HG03354 (cell line): Measurements from ENCODE around the gene GNA12.

Experiments
- ATAC-seq: cut with Tn5 transposase; IDR thresholded peaks from one replicate; pipeline ENCODE4 v1.9.1; 2021; ENCODE audit warnings: mild to moderate bottlenecking; ENCODE audit not compliant: unreplicated experiment, poor library complexity, severe bottlenecking

GNA12 gene

GRCh38 chr7:2844153-2845033 is at the start of gene GNA12:
GNA12 (minus strand) TSS chr7:2844308; CDS start chr7:2844161, 147 bp downstream.
- peak; percentile 97 for ATAC-seq

- peak; percentile 27 for ATAC-seq
These were observed 49.3 kb upstream of the GNA12 start for GRCh38 chr7:2893411-2893861.

GRCh38 chr7:2892549-2892948 is 48.4 kb upstream of the GNA12 start:
- ATAC-seq: no peak

GRCh38 chr7:2887816-2888215 is 43.7 kb upstream of the GNA12 start:
- no peak for ATAC-seq

GRCh38 chr7:2886900-2887299 is 42.8 kb upstream of the GNA12 start:
- ATAC-seq: peak; percentile 48

GRCh38 chr7:2886391-2886790 is 42.3 kb upstream of the GNA12 start:
- ATAC-seq: no peak

- no peak for ATAC-seq
These were observed 40.1 kb upstream of the GNA12 start for GRCh38 chr7:2884161-2884560.

- no peak for ATAC-seq
These were observed 39.0 kb upstream of the GNA12 start for GRCh38 chr7:2883101-2883500.

GRCh38 chr7:2882111-2882510 is 38.0 kb upstream of the GNA12 start:
- no peak for ATAC-seq

- ATAC-seq: no peak
These were observed 36.9 kb upstream of the GNA12 start for GRCh38 chr7:2880874-2881533.

- no peak for ATAC-seq
These were observed 35.9 kb upstream of the GNA12 start for GRCh38 chr7:2880051-2880450.

GRCh38 chr7:2879354-2879753 is 35.2 kb upstream of the GNA12 start:
- ATAC-seq: no peak

GRCh38 chr7:2878306-2878705 is 34.2 kb upstream of the GNA12 start:
- ATAC-seq: no peak

GRCh38 chr7:2876031-2876731 is 32.1 kb upstream of the GNA12 start:
- no peak for ATAC-seq

- ATAC-seq: no peak
These were observed 29.8 kb upstream of the GNA12 start for GRCh38 chr7:2873686-2874551.

GRCh38 chr7:2873146-2873545 is 29.0 kb upstream of the GNA12 start:
- no peak for ATAC-seq

GRCh38 chr7:2872296-2872874 is 28.3 kb upstream of the GNA12 start:
- ATAC-seq: no peak

- ATAC-seq: peak; percentile 54
These were observed 26.4 kb upstream of the GNA12 start for GRCh38 chr7:2870471-2870931.

- no peak for ATAC-seq
These were observed 25.9 kb upstream of the GNA12 start for GRCh38 chr7:2869981-2870380.
